Measurements from ENCODE around the gene ZNF324B.
A peak's percentile ranks its signal among the peaks of the same experiment; 100 is the strongest.
"Not testable (repeated sequence)": the region's sequence is repeated elsewhere in the genome, so short reads cannot be mapped to it uniquely, and the experiment has no call there.

ZNF324B gene

GRCh38 chr19:58456111-58456510 lies 4.7 kb downstream of the ZNF324B start:
- no peak for TF ChIP-seq CTCF (conservative IDR thresholded peaks at IDR 0.05; ENCODE audit: low read length)
- DNase-seq (ENCODE audit: low read depth): no peak
- no peak overlapping the region for H3K4me3 ChIP-seq (ENCODE audit: low read length)

- H3K4me3 ChIP-seq (ENCODE audit: low read length): no peak overlapping the region
- no peak for TF ChIP-seq CTCF (conservative IDR thresholded peaks at IDR 0.05; ENCODE audit: low read length)
- DNase-seq (ENCODE audit: low read depth): no peak
Observed at GRCh38 chr19:58460039-58460438, 8.6 kb downstream of the ZNF324B start.

GRCh38 chr19:58466089-58466759 lies 14.8 kb downstream of the ZNF324B start:
- no peak for DNase-seq (ENCODE audit: low read depth)
- H3K4me3 ChIP-seq (ENCODE audit: low read length): peak overlapping the region; percentile 73
- no peak for TF ChIP-seq CTCF (conservative IDR thresholded peaks at IDR 0.05; ENCODE audit: low read length)

GRCh38 chr19:58466760-58467589 lies 15.6 kb downstream of the ZNF324B start, which contains the start of gene ZNF324:
Gene ZNF324, plus strand, starts transcription at chr19:58467080. Its CDS starts 2,106 bp downstream, at chr19:58469186.
- peak within 1 kb of the TSS; percentile 73 for H3K4me3 ChIP-seq (ENCODE audit: low read length)
- DNase-seq (ENCODE audit: low read depth): peak; percentile 93
- TF ChIP-seq CTCF (conservative IDR thresholded peaks at IDR 0.05; ENCODE audit: low read length): no peak

- no peak for DNase-seq (ENCODE audit: low read depth)
- no peak for TF ChIP-seq CTCF (conservative IDR thresholded peaks at IDR 0.05; ENCODE audit: low read length)
- peak overlapping the region; percentile 20 for H3K4me3 ChIP-seq (ENCODE audit: low read length)
Observed at GRCh38 chr19:58468216-58468839, 16.9 kb downstream of the ZNF324B start.

GRCh38 chr19:58469241-58470013 lies 18.0 kb downstream of the ZNF324B start:
- TF ChIP-seq CTCF (conservative IDR thresholded peaks at IDR 0.05; ENCODE audit: low read length): no peak
- H3K4me3 ChIP-seq (ENCODE audit: low read length): no peak overlapping the region
- no peak for DNase-seq (ENCODE audit: low read depth)

GRCh38 chr19:58470837-58471543 lies 19.6 kb downstream of the ZNF324B start:
- not testable (repeated sequence) for DNase-seq (ENCODE audit: low read depth); H3K4me3 ChIP-seq (ENCODE audit: low read length)
